HCT116 (cell line): ENCODE measurements around the gene DMD. TPM values are rescaled to one million over a fixed set of nuclear protein-coding genes. Genes with fewer than 3 reads are reported as not detected.

Experiments used
- ATAC-seq: fragments of 200-7000 bp; cut with Tn5 transposase; 2 replicates; pipeline ENCODE4 v1.9.1; 2020; ENCODE audit warnings: mild to moderate bottlenecking, moderate library complexity
- BruUV-seq: library from RNA; stranded (reverse); fragments of 400-500 nt; replicated peaks from 2 replicates; lab custom pipeline; 2021; lab: Mats Ljungman, UMichigan
- CTCF ChIA-PET: fragments of 300-600 bp; sonication (Branson Sonifier 250); formaldehyde crosslinking; loops from one replicate; lab custom pipeline; 2021; ENCODE audit warnings: antibody characterized with exemption; lab: Charles Lee
- POLR2A ChIA-PET: fragments of 300-600, 350-600 bp; sonication (Branson Sonifier 250); formaldehyde crosslinking; loops from one replicate; lab custom pipeline; 2021; ENCODE audit warnings: antibody characterized with exemption; lab: Charles Lee
- RAD21 ChIA-PET, 2 experiments: fragments of 300-600 bp; sonication (Branson Sonifier 250); formaldehyde crosslinking; loops; one replicate each; lab custom pipeline; 2023; ENCODE audit warnings: low total read pairs in 2 of 2; ENCODE audit not compliant: uncharacterized antibody in 2 of 2, unreplicated experiment in 2 of 2, low non-redundant PET in 1 of 2; lab: Charles Lee
- DNase-seq: peaks from one replicate; pipeline ENCODE4 v3.0.0-alpha.2; 2010; ENCODE audit warnings: low read depth, low spot score
- H2AFZ ChIP-seq: fragments of 200-600 bp; shearing (Covaris generic), sonication (generic); 2 replicates; pipeline ENCODE4 v1.6.1; 2017; ENCODE audit warnings: low read depth, mixed run types, mixed read lengths, antibody characterized with exemption, low read length; ENCODE audit not compliant: poor library complexity, severe bottlenecking
- H3K27ac ChIP-seq: 2 replicates; pipeline ENCODE4 v1.5.1; 2012; ENCODE audit warnings: low read depth, low read length
- H3K27me3 ChIP-seq: fragments of 200-600 bp; sonication (generic); 2 replicates; pipeline ENCODE4 v1.6.1; 2016; ENCODE audit warnings: mixed run types, low read length, mixed read lengths; ENCODE audit not compliant: insufficient read depth
- H3K36me3 ChIP-seq, 2 experiments: fragments of 200-500 bp in 1 of 2; fragments of 200-600 bp in 1 of 2; sonication (Bioruptor generic) in 1 of 2; sonication (generic) in 1 of 2; 2 replicates each; pipeline versions ENCODE4 v1.5.1 to v1.6.1; 2014 to 2016; ENCODE audit warnings: low read length in 2 of 2, inconsistent platforms in 1 of 2, mixed read lengths in 1 of 2, mixed run types in 1 of 2; ENCODE audit not compliant: insufficient read depth in 2 of 2, control insufficient read depth in 1 of 2
- H3K4me1 ChIP-seq, 2 experiments: fragments of 200-600 bp in 1 of 2; sonication (generic) in 1 of 2; 2 replicates each; pipeline versions ENCODE4 v1.5.1 to v1.6.1; 2012 to 2017; ENCODE audit warnings: low read length in 2 of 2, inconsistent platforms in 1 of 2, mild to moderate bottlenecking in 1 of 2, mixed read lengths in 1 of 2, mixed run types in 1 of 2, moderate library complexity in 1 of 2; ENCODE audit not compliant: insufficient read depth in 2 of 2, control insufficient read depth in 1 of 2
- H3K4me2 ChIP-seq: fragments of 200-600 bp; sonication (generic); 2 replicates; pipeline ENCODE4 v1.6.1; 2017; ENCODE audit warnings: mixed run types, low read length, mixed read lengths
- H3K4me3 ChIP-seq, 2 experiments: fragments of 200-600 bp in 1 of 2; sonication (generic) in 1 of 2; replicated peaks in 1 of 2; 2 replicates each; pipeline ENCODE4 v1.5.1; 2011 to 2016; ENCODE audit warnings: low read length in 2 of 2, control low read depth in 1 of 2, low read depth in 1 of 2, mild to moderate bottlenecking in 1 of 2, mixed read lengths in 1 of 2, mixed run types in 1 of 2
- H3K79me2 ChIP-seq: fragments of 200-600 bp; sonication (generic); 2 replicates; pipeline ENCODE4 v1.6.1; 2017; ENCODE audit warnings: mild to moderate bottlenecking, mixed run types, low read length, moderate library complexity, mixed read lengths; ENCODE audit not compliant: insufficient read depth
- H3K9ac ChIP-seq: fragments of 200-600 bp; sonication (generic); 2 replicates; pipeline ENCODE4 v1.6.1; 2016; ENCODE audit warnings: low read length, mixed read lengths
- H3K9me2 ChIP-seq: fragments of 200-600 bp; sonication (generic), shearing (Covaris generic); 2 replicates; pipeline ENCODE4 v1.6.1; 2017; ENCODE audit warnings: mixed run types, mild to moderate bottlenecking, moderate library complexity; ENCODE audit not compliant: insufficient read depth
- H3K9me3 ChIP-seq, 2 experiments: fragments of 200-500 bp in 1 of 2; fragments of 200-600 bp in 1 of 2; sonication (Bioruptor generic) in 1 of 2; sonication (generic) in 1 of 2; 2 replicates each; pipeline ENCODE4 v1.6.1; 2014 to 2017; ENCODE audit warnings: low read length in 2 of 2, mixed read lengths in 2 of 2, inconsistent platforms in 1 of 2, low read depth in 1 of 2, mild to moderate bottlenecking in 1 of 2, mixed run types in 1 of 2, moderate library complexity in 1 of 2; ENCODE audit not compliant: control insufficient read depth in 1 of 2, insufficient read depth in 1 of 2
- H4K20me1 ChIP-seq: fragments of 200-600 bp; sonication (generic), shearing (Covaris generic); 2 replicates; pipeline ENCODE4 v1.6.1; 2017; ENCODE audit warnings: mixed run types, mild to moderate bottlenecking, moderate library complexity; ENCODE audit not compliant: insufficient read depth
- CBX3 ChIP-seq: IDR thresholded peaks from 2 replicates; pipeline ENCODE4 v1.6.1; 2012; ENCODE audit warnings: low read depth
- CEBPB ChIP-seq: IDR thresholded peaks from 2 replicates; pipeline ENCODE4 v1.6.1; 2012; ENCODE audit warnings: low read depth
- EGR1 ChIP-seq: IDR thresholded peaks from 2 replicates; pipeline ENCODE4 v1.6.1; 2012; ENCODE audit warnings: low read depth
- EZH2 ChIP-seq: fragments of 200-600 bp; sonication (generic); IDR thresholded peaks from 2 replicates; pipeline ENCODE4 v1.6.1; 2017; ENCODE audit warnings: antibody characterized with exemption, mixed run types
- EZH2phosphoT487 ChIP-seq: fragments of 200-600 bp; IDR thresholded peaks from 2 replicates; pipeline ENCODE4 v1.6.1; 2018; ENCODE audit warnings: antibody characterized with exemption, borderline replicate concordance
- FOSL1 ChIP-seq: IDR thresholded peaks from 2 replicates; pipeline ENCODE4 v1.6.1; 2012; ENCODE audit warnings: low read depth
- POLR2AphosphoS5 ChIP-seq: IDR thresholded peaks from 2 replicates; pipeline ENCODE4 v1.6.1; 2011; ENCODE audit warnings: mild to moderate bottlenecking, low read depth, low read length, moderate library complexity
- SIN3A ChIP-seq: IDR thresholded peaks from 2 replicates; pipeline ENCODE4 v1.6.1; 2012; ENCODE audit warnings: low read depth
- SRF ChIP-seq: IDR thresholded peaks from 2 replicates; pipeline ENCODE4 v1.6.1; 2012; ENCODE audit warnings: low read depth
- TCF7L2 ChIP-seq: IDR thresholded peaks from 2 replicates; pipeline ENCODE4 v1.7.0; 2011; ENCODE audit warnings: borderline replicate concordance, inconsistent platforms; ENCODE audit not compliant: insufficient read depth, insufficient read length; ENCODE audit errors: extremely low read depth
- YY1 ChIP-seq: IDR thresholded peaks from 2 replicates; pipeline ENCODE4 v1.6.1; 2011; ENCODE audit warnings: low read length, low read depth, moderate library complexity, mild to moderate bottlenecking; ENCODE audit not compliant: insufficient replicate concordance; ENCODE audit errors: extremely low read depth
- intact Hi-C: fragments of 100-400 bp; cut with micrococcal nuclease; formaldehyde crosslinking; loops from 2 replicates; pipeline ENCODE4 v1.10.0; 2022
- total RNA-seq: library from RNA; stranded (reverse); gene quantifications from one replicate; pipeline ENCODE4 v1.2.1, GENCODE V29; 2021; ENCODE audit not compliant: unreplicated experiment
- TF ChIP-seq, protein P1 (sequence below): IDR thresholded peaks from 2 replicates; pipeline ENCODE4 v1.6.1; 2012
- TF ChIP-seq, protein P2 (sequence below), 3 experiments: fragments of 200-600 bp in 1 of 3; sonication (generic) in 1 of 3; IDR thresholded peaks in 2 of 3; conservative IDR thresholded peaks in 1 of 3; 2 replicates each; pipeline ENCODE4 v1.5.1; 2012 to 2017; ENCODE audit warnings: low read depth in 2 of 3, low read length in 2 of 3, antibody characterized with exemption in 1 of 3, borderline replicate concordance in 1 of 3, control low read depth in 1 of 3, mild to moderate bottlenecking in 1 of 3, mixed read lengths in 1 of 3, mixed run types in 1 of 3, moderate library complexity in 1 of 3; ENCODE audit not compliant: insufficient read depth in 1 of 3
- TF ChIP-seq, protein P3 (sequence below): IDR thresholded peaks from 2 replicates; pipeline ENCODE4 v1.6.1; 2012; ENCODE audit warnings: low read depth
- TF ChIP-seq, protein P4 (sequence below): IDR thresholded peaks from 2 replicates; pipeline ENCODE4 v1.6.1; 2012

Gene DMD
- total RNA-seq, 1 experiment from 2014 or later: 0.05 TPM

DNA sequence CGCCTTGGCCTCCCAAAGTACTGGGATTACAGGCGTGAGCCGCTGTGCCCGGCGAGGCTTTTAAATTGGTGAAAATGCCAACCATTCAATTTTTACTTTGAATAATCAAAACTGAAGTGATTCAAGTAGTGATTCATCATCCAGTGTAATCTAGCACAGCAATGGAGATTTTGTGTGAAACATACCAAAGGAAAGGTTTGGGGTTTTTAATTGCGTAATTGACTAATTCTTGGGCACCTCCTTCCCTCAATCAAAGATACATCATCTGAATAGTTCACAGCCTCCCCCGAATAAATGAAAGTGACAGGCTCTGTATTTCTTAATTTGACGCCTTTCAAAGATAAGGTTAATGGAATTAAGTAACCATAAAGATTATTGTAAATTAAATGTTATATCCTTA, 69.0 kb downstream of the DMD start:
- Histone ChIP-seq H3K4me2 (no peak overlapping the region), H3K27ac (no peak overlapping the region), H3K9me3 (no peaks in the 10 kb centered on the region), H2AFZ (no peak overlapping the region), H4K20me1 (no peaks in the 10 kb centered on the region), H3K36me3 (no peaks in the 10 kb centered on the region), H3K27me3 (no peaks in the 10 kb centered on the region), H3K9ac (no peak overlapping the region), H3K9me2 (no peaks in the 10 kb centered on the region), H3K79me2 (no peaks in the 10 kb centered on the region), H3K4me1 (no peaks in the 10 kb centered on the region), H3K4me3 (no peak overlapping the region)
- CTCF ChIA-PET: no interaction called here
- DNase-seq: no peak
- intact Hi-C loops: no loop called here
- RAD21 ChIA-PET: no interaction called here
- no peak for TF ChIP-seq TCF7L2
- TF ChIP-seq POLR2AphosphoS5: no peak
- TF ChIP-seq, protein P1, sequence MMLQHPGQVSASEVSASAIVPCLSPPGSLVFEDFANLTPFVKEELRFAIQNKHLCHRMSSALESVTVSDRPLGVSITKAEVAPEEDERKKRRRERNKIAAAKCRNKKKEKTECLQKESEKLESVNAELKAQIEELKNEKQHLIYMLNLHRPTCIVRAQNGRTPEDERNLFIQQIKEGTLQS: no peak
- no TSS peak for BruUV-seq
- POLR2A ChIA-PET: no interaction called here
- no peak for ATAC-seq

DNA sequence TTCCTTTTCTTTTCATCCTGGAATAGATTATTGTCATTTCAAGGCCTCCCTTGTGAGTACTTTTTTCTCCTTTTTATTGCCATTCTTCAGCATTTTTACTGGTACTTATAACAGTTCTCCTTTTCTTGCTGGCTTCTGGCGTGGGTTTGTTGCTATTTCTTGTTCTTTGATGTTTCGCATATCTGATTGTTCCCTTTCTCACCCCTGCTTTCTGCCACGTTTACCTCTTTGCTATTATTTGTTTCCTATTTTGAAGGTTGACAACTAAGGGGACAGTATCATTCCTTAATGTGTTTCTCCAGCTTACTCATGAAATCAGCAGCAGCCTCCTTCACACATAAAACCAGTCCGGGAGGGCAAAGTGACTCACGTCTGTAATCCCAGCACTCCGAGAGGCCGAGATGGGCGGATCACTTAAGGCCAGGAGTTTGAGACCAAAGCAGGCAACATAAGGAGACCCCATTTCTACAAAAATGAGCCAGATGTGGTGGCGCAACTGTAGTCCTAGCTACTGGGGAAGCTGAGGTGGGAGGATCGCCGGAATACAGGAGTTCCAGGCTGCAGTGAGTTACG, 72.6 kb downstream of the DMD start:
- Histone ChIP-seq H3K4me1 (no peaks in the 10 kb centered on the region), H3K9ac (no peak overlapping the region), H3K27me3 (no peaks in the 10 kb centered on the region), H2AFZ (no peak overlapping the region), H4K20me1 (no peaks in the 10 kb centered on the region), H3K4me3 (no peak overlapping the region), H3K9me2 (no peaks in the 10 kb centered on the region), H3K79me2 (no peaks in the 10 kb centered on the region), H3K36me3 (no peaks in the 10 kb centered on the region), H3K27ac (no peak overlapping the region), H3K9me3 (no peaks in the 10 kb centered on the region), H3K4me2 (no peak overlapping the region)
- DNase-seq (no peak), ATAC-seq (no peak)
- BruUV-seq: no TSS peak
- ChIA-PET RAD21 (no interaction called here), CTCF (no interaction called here), POLR2A (no interaction called here)
- intact Hi-C loops: no loop called here
- TF ChIP-seq YY1 (no peak), CEBPB (no peak), CBX3 (no peak), SRF (no peak), SIN3A (no peak), EZH2 (no peak), TCF7L2 (no peak), FOSL1 (no peak), EZH2phosphoT487 (no peak), EGR1 (no peak)
- TF ChIP-seq, protein P2, sequence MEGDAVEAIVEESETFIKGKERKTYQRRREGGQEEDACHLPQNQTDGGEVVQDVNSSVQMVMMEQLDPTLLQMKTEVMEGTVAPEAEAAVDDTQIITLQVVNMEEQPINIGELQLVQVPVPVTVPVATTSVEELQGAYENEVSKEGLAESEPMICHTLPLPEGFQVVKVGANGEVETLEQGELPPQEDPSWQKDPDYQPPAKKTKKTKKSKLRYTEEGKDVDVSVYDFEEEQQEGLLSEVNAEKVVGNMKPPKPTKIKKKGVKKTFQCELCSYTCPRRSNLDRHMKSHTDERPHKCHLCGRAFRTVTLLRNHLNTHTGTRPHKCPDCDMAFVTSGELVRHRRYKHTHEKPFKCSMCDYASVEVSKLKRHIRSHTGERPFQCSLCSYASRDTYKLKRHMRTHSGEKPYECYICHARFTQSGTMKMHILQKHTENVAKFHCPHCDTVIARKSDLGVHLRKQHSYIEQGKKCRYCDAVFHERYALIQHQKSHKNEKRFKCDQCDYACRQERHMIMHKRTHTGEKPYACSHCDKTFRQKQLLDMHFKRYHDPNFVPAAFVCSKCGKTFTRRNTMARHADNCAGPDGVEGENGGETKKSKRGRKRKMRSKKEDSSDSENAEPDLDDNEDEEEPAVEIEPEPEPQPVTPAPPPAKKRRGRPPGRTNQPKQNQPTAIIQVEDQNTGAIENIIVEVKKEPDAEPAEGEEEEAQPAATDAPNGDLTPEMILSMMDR (IDR thresholded peaks at IDR 0.05 in 2 of 3, conservative IDR thresholded peaks at IDR 0.05 in 1 of 3; ENCODE audit: borderline replicate concordance in 1 of 3, insufficient read depth in 1 of 3, low read depth in 2 of 3, low read length in 2 of 3): no peak
- TF ChIP-seq, protein P3, sequence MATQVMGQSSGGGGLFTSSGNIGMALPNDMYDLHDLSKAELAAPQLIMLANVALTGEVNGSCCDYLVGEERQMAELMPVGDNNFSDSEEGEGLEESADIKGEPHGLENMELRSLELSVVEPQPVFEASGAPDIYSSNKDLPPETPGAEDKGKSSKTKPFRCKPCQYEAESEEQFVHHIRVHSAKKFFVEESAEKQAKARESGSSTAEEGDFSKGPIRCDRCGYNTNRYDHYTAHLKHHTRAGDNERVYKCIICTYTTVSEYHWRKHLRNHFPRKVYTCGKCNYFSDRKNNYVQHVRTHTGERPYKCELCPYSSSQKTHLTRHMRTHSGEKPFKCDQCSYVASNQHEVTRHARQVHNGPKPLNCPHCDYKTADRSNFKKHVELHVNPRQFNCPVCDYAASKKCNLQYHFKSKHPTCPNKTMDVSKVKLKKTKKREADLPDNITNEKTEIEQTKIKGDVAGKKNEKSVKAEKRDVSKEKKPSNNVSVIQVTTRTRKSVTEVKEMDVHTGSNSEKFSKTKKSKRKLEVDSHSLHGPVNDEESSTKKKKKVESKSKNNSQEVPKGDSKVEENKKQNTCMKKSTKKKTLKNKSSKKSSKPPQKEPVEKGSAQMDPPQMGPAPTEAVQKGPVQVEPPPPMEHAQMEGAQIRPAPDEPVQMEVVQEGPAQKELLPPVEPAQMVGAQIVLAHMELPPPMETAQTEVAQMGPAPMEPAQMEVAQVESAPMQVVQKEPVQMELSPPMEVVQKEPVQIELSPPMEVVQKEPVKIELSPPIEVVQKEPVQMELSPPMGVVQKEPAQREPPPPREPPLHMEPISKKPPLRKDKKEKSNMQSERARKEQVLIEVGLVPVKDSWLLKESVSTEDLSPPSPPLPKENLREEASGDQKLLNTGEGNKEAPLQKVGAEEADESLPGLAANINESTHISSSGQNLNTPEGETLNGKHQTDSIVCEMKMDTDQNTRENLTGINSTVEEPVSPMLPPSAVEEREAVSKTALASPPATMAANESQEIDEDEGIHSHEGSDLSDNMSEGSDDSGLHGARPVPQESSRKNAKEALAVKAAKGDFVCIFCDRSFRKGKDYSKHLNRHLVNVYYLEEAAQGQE: no peak
- TF ChIP-seq, protein P4, sequence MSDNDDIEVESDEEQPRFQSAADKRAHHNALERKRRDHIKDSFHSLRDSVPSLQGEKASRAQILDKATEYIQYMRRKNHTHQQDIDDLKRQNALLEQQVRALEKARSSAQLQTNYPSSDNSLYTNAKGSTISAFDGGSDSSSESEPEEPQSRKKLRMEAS: no peak
